Caco-2 (cell line): ENCODE data around the gene PIGM. TPM values are rescaled to one million over a fixed set of nuclear protein-coding genes. Genes with fewer than 3 reads are reported as not detected.

Experiments used
- BruUV-seq: library from RNA; stranded (reverse); fragments of 400-500 nt; replicated peaks from 2 replicates; lab custom pipeline; 2021; lab: Mats Ljungman, UMichigan
- CTCF ChIA-PET: fragments of 300-600 bp; sonication (Branson Sonifier 250); formaldehyde crosslinking; loops from one replicate; lab custom pipeline; 2022; ENCODE audit warnings: antibody characterized with exemption; lab: Charles Lee
- POLR2A ChIA-PET: fragments of 300-600 bp; sonication (Branson Sonifier 250); formaldehyde crosslinking; loops from one replicate; lab custom pipeline; 2022; ENCODE audit warnings: antibody characterized with exemption; lab: Charles Lee
- DNase-seq, 2 experiments: peaks; one replicate each; pipeline versions ENCODE4 v3.0.0 to v3.0.0-alpha.2; 2020 to 2022
- H3K27me3 ChIP-seq: replicated peaks from 2 replicates; pipeline ENCODE4 v1.6.0; 2011; ENCODE audit warnings: low read length; ENCODE audit not compliant: control insufficient read depth, insufficient read depth
- H3K36me3 ChIP-seq: 2 replicates; pipeline ENCODE4 v1.5.1; 2011; ENCODE audit warnings: low read length; ENCODE audit not compliant: control insufficient read depth, insufficient read depth
- H3K4me1 ChIP-seq: fragments of 250-450 bp; sonication (Bioruptor Pico); 2 replicates; pipeline ENCODE4 v1.5.1; 2020; ENCODE audit warnings: mild to moderate bottlenecking
- H3K4me3 ChIP-seq: 2 replicates; pipeline ENCODE4 v1.5.1; 2011; ENCODE audit warnings: low read depth, mild to moderate bottlenecking, control low read depth, low read length
- H3K9me3 ChIP-seq: fragments of 250-450 bp; sonication (Bioruptor Pico); 2 replicates; pipeline ENCODE4 v1.5.1; 2020; ENCODE audit warnings: mild to moderate bottlenecking, moderate library complexity
- H3K27ac Mint-ChIP-seq: one replicate; pipeline ENCODE4 v1.8.0; 2022; ENCODE audit warnings: mixed read lengths; ENCODE audit not compliant: unreplicated experiment
- H3K27me3 Mint-ChIP-seq: one replicate; pipeline ENCODE4 v1.8.0; 2022; ENCODE audit warnings: mixed read lengths; ENCODE audit not compliant: insufficient read depth, unreplicated experiment
- H3K36me3 Mint-ChIP-seq: one replicate; pipeline ENCODE4 v1.8.0; 2022; ENCODE audit warnings: mild to moderate bottlenecking, mixed read lengths; ENCODE audit not compliant: insufficient read depth, unreplicated experiment
- H3K4me1 Mint-ChIP-seq: one replicate; pipeline ENCODE4 v1.8.0; 2022; ENCODE audit warnings: low read depth, mixed read lengths; ENCODE audit not compliant: unreplicated experiment
- H3K4me3 Mint-ChIP-seq: one replicate; pipeline ENCODE4 v1.8.0; 2022; ENCODE audit warnings: mild to moderate bottlenecking, moderate library complexity, mixed read lengths; ENCODE audit not compliant: unreplicated experiment
- H3K9me3 Mint-ChIP-seq: one replicate; pipeline ENCODE4 v1.8.0; 2022; ENCODE audit warnings: mixed read lengths; ENCODE audit not compliant: unreplicated experiment
- intact Hi-C: fragments of 100-400 bp; cut with micrococcal nuclease; formaldehyde crosslinking; loops from one replicate; pipeline ENCODE4 v1.10.0; 2022; ENCODE audit not compliant: unreplicated experiment
- total RNA-seq: library from RNA; stranded (reverse); gene quantifications from 2 replicates; pipeline ENCODE4 v1.2.3, GENCODE V29; 2022
- TF ChIP-seq, protein P1 (sequence below), 2 experiments: fragments of 200-600 bp in 1 of 2; IDR thresholded peaks; 1 replicate in 1 of 2; 2 replicates in 1 of 2; pipeline versions ENCODE4 v1.5.1 to v1.8.0; 2011 to 2022; ENCODE audit warnings: antibody characterized with exemption in 1 of 2, control low read depth in 1 of 2, inconsistent platforms in 1 of 2, low read depth in 1 of 2, low read length in 1 of 2, mild to moderate bottlenecking in 1 of 2, moderate library complexity in 1 of 2; ENCODE audit not compliant: insufficient read depth in 1 of 2, severe bottlenecking in 1 of 2, unreplicated experiment in 1 of 2

PIGM gene
- total RNA-seq, 1 experiment from 2014 or later, result 5.5 TPM

DNA sequence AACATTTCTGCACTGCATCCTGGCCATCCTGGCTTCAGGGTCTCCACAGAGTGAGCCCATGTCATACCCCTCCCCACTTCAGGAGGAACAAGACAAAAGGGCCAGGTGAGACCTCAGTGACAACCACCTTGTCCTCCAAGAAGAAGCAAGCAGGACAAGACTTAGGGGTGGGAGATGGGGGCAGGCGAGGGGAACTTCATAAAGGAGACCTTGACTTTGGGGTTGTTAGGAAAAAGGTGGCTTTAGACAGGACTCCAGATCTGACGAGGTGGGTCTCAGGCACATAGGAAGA is 53.7 kb downstream of the PIGM start:
- H3K4me3 Mint-ChIP-seq, result no peak overlapping the region
- Histone ChIP-seq H3K9me3 (no peaks in the 10 kb centered on the region), H3K36me3 (no peaks in the 10 kb centered on the region), H3K4me1 (no peaks in the 10 kb centered on the region), H3K27me3 (no peaks in the 10 kb centered on the region), H3K4me3 (no peak overlapping the region)
- no peaks in the 10 kb centered on the region for H3K36me3 Mint-ChIP-seq
- intact Hi-C loops, result no loop called here
- POLR2A ChIA-PET, result no interaction called here
- CTCF ChIA-PET, result no interaction called here
- DNase-seq, result no peak
- no TSS peak for BruUV-seq
- H3K27ac Mint-ChIP-seq, result no peak overlapping the region
- TF ChIP-seq, protein P1, sequence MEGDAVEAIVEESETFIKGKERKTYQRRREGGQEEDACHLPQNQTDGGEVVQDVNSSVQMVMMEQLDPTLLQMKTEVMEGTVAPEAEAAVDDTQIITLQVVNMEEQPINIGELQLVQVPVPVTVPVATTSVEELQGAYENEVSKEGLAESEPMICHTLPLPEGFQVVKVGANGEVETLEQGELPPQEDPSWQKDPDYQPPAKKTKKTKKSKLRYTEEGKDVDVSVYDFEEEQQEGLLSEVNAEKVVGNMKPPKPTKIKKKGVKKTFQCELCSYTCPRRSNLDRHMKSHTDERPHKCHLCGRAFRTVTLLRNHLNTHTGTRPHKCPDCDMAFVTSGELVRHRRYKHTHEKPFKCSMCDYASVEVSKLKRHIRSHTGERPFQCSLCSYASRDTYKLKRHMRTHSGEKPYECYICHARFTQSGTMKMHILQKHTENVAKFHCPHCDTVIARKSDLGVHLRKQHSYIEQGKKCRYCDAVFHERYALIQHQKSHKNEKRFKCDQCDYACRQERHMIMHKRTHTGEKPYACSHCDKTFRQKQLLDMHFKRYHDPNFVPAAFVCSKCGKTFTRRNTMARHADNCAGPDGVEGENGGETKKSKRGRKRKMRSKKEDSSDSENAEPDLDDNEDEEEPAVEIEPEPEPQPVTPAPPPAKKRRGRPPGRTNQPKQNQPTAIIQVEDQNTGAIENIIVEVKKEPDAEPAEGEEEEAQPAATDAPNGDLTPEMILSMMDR (IDR thresholded peaks at IDR 0.05; ENCODE audit: insufficient read depth in 1 of 2, low read depth in 1 of 2, low read length in 1 of 2, severe bottlenecking in 1 of 2, unreplicated experiment in 1 of 2), result no peak
- peaks cover 10% of the 10 kb centered on the region for H3K4me1 Mint-ChIP-seq
- no peaks in the 10 kb centered on the region for H3K9me3 Mint-ChIP-seq
- H3K27me3 Mint-ChIP-seq, result no peaks in the 10 kb centered on the region

DNA sequence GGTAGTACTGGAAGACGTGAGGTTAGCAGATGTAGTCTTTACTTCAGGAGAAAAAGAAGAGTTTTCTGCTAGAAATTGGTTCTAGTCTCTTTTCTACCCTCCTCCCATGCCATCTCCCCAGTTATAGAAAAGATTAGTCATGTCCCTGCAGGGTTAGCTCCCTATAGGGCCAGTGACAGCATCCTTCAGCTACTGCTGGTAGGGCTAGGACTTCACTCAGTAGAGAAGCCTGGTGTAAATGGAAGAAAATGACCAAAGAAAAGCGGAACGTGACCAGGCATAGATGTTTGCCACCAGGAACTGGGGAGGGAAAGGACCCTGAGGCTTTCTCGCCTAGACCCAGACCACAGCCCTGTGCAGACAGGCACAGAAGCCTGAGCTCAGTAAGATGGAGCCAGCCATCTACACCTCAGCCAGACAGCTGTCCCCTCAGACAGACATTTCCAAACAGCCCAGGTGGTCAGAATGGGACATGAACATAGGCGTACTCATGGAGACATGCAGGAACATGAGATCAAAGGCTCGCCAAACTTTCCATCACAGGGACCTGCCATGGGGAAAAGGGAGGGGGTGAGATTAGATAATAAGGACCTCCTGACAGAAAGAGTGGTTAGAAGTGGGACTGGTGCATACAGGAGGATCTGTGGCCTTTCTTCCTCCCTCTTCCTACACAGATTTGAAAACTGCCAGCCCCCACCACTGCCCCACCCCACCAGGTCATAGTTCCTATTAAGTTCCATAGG is 54.3 kb downstream of the PIGM start:
- Mint-ChIP-seq H3K9me3 (no peaks in the 10 kb centered on the region), H3K27ac (no peak overlapping the region), H3K36me3 (no peaks in the 10 kb centered on the region), H3K4me3 (no peak overlapping the region), H3K27me3 (no peaks in the 10 kb centered on the region), H3K4me1 (peaks cover 9% of the 10 kb centered on the region)
- Histone ChIP-seq H3K36me3 (no peaks in the 10 kb centered on the region), H3K4me1 (peaks cover 2% of the 10 kb centered on the region), H3K27me3 (no peaks in the 10 kb centered on the region), H3K4me3 (no peak overlapping the region), H3K9me3 (no peaks in the 10 kb centered on the region)
- intact Hi-C loops, result no loop called here
- TF ChIP-seq, protein P1 (IDR thresholded peaks at IDR 0.05; ENCODE audit: insufficient read depth in 1 of 2, low read depth in 1 of 2, low read length in 1 of 2, severe bottlenecking in 1 of 2, unreplicated experiment in 1 of 2), result no peak
- ChIA-PET CTCF (no interaction called here), POLR2A (no interaction called here)
- no peak for DNase-seq
- no TSS peak for BruUV-seq

Other genes starting within 250 kb of the PIGM start
- not detected in 2 replicates for gene FCRL6, start 229.6 kb downstream of the PIGM start, total RNA-seq
- gene SLAMF8, start 205.1 kb downstream of the PIGM start, total RNA-seq, result not detected in 2 replicates
- gene VSIG8, start 169.3 kb downstream of the PIGM start, total RNA-seq, result not detected in 2 replicates
- 1.1 and 1.5 TPM in 2 replicates for gene CFAP45, start 131.8 kb downstream of the PIGM start, total RNA-seq
- gene TAGLN2, start 106.5 kb downstream of the PIGM start, total RNA-seq, result 518 and 531 TPM in 2 replicates
- gene IGSF9, start 86.4 kb downstream of the PIGM start, total RNA-seq, result 19.6 and 21.2 TPM in 2 replicates
- gene SLAMF9, start 77.8 kb downstream of the PIGM start, total RNA-seq, result 0.36 TPM in 1 of 2 replicates, not detected in the other
- gene KCNJ10, start 38.2 kb upstream of the PIGM start, total RNA-seq, result 0.58 and 0.68 TPM in 2 replicates
- gene KCNJ9, start 49.5 kb upstream of the PIGM start, total RNA-seq, result not detected in 2 replicates
- gene IGSF8, start 66.6 kb upstream of the PIGM start, total RNA-seq, result 15.4 and 16.0 TPM in 2 replicates
- gene ATP1A2, start 83.8 kb upstream of the PIGM start, total RNA-seq, result 0.36 TPM in 1 of 2 replicates, not detected in the other
- gene ATP1A4, start 119.6 kb upstream of the PIGM start, total RNA-seq, result not detected in 2 replicates
- gene CASQ1, start 158.6 kb upstream of the PIGM start, total RNA-seq, result not detected in 2 replicates
- 84.9 and 85.1 TPM in 2 replicates for gene PEA15, start 173.4 kb upstream of the PIGM start, total RNA-seq
- 112 and 116 TPM in 2 replicates for gene DCAF8, start 230.6 kb upstream of the PIGM start, total RNA-seq